K562 (cell line): Measurements from ENCODE around the gene CSMD2. TPM values are rescaled to one million over a fixed set of nuclear protein-coding genes. Genes with fewer than 3 reads are reported as not detected.

Experiments
- ATAC-seq: fragments of 200-7000 bp; cut with Tn5 transposase; 3 replicates; pipeline ENCODE4 v1.9.1; 2020; ENCODE audit warnings: moderate library complexity
- BruUV-seq: library from RNA; stranded (reverse); fragments of 400-500 nt; replicated peaks from 2 replicates; lab custom pipeline; 2021; lab: Mats Ljungman, UMichigan
- CTCF ChIA-PET: fragments of 300-600 bp; formaldehyde crosslinking; extraction: SDS; loops from one replicate; lab custom pipeline; 2021; ENCODE audit warnings: low intra/inter-chr PET ratio; lab: Yijun Ruan, JAX
- POLR2A ChIA-PET: fragments of 300-600, 350-650 bp; sonication (Branson Sonifier 250); formaldehyde crosslinking; extraction: SDS; loops from one replicate; lab custom pipeline; 2021; ENCODE audit warnings: antibody characterized with exemption, inconsistent platforms; lab: Yijun Ruan, JAX
- DNase-seq, 4 experiments: peaks; one replicate each; pipeline versions ENCODE4 v3.0.0 to v3.0.0-alpha.2; 2011 to 2018; ENCODE audit warnings: low spot score in 3 of 4, mixed read lengths in 3 of 4; ENCODE audit errors: extremely low read depth in 1 of 4
- FAIRE-seq: peaks from 2 replicates; lab custom pipeline; 2011; peaks lifted over from hg19 to GRCh38; lab: Jason Lieb, UNC
- H2AFZ ChIP-seq: 2 replicates; pipeline ENCODE4 v1.6.0; 2011; ENCODE audit warnings: low read depth, low read length, control low read depth, inconsistent platforms
- H3K27ac ChIP-seq: fragments of 200-600 bp; 3 replicates; pipeline ENCODE4 v1.8.0; 2011; ENCODE audit warnings: low read depth, mild to moderate bottlenecking, control low read depth, inconsistent platforms, low read length, moderate library complexity, mixed read lengths; ENCODE audit errors: extremely low read depth
- H3K27me3 ChIP-seq, 2 experiments: fragments of 300-600 bp in 1 of 2; 2 replicates in 1 of 2; 3 replicates in 1 of 2; pipeline versions ENCODE4 v1.6.0 to v1.8.0; 2011; ENCODE audit warnings: inconsistent platforms in 2 of 2, low read length in 2 of 2, mild to moderate bottlenecking in 1 of 2, mixed read lengths in 1 of 2, moderate library complexity in 1 of 2; ENCODE audit not compliant: control insufficient read depth in 2 of 2, insufficient read depth in 2 of 2
- H3K36me3 ChIP-seq: fragments of 300-600 bp; 3 replicates; pipeline ENCODE4 v1.8.0; 2011; ENCODE audit warnings: mild to moderate bottlenecking, low read length, inconsistent platforms; ENCODE audit not compliant: control insufficient read depth, insufficient read depth
- H3K4me1 ChIP-seq, 2 experiments: fragments of 200-600 bp in 1 of 2; replicated peaks in 1 of 2; 2 replicates in 1 of 2; 3 replicates in 1 of 2; pipeline versions ENCODE4 v1.5.1 to v1.8.0; 2011; ENCODE audit warnings: inconsistent platforms in 2 of 2, low read length in 2 of 2, mild to moderate bottlenecking in 1 of 2, mixed read lengths in 1 of 2, moderate library complexity in 1 of 2; ENCODE audit not compliant: control insufficient read depth in 2 of 2, insufficient read depth in 2 of 2
- H3K4me2 ChIP-seq: 2 replicates; pipeline ENCODE4 v1.6.1; 2011; ENCODE audit warnings: low read length, control low read depth, inconsistent platforms, mixed read lengths; ENCODE audit not compliant: insufficient read depth
- H3K4me3 ChIP-seq: fragments of 200-600 bp; sonication (generic), shearing (Covaris generic); 2 replicates; pipeline ENCODE4 v1.5.1; 2016; ENCODE audit warnings: control low read depth, inconsistent platforms
- H3K79me2 ChIP-seq: fragments of 200-600 bp; 3 replicates; pipeline ENCODE4 v1.8.0; 2011; ENCODE audit warnings: low read length, inconsistent platforms; ENCODE audit not compliant: control insufficient read depth, insufficient read depth
- H3K9ac ChIP-seq, 2 experiments: 2 replicates each; pipeline versions ENCODE4 v1.6.0 to v1.6.1; 2011; ENCODE audit warnings: low read depth in 2 of 2, low read length in 2 of 2, control low read depth in 1 of 2, inconsistent platforms in 1 of 2, mild to moderate bottlenecking in 1 of 2, mixed read lengths in 1 of 2; ENCODE audit not compliant: insufficient read depth in 1 of 2
- H3K9me1 ChIP-seq: one replicate; pipeline ENCODE4 v1.6.0; 2011; ENCODE audit warnings: inconsistent platforms, mild to moderate bottlenecking, low read length, moderate library complexity; ENCODE audit not compliant: control insufficient read depth, insufficient read depth
- H3K9me3 ChIP-seq: replicated peaks from 2 replicates; pipeline ENCODE4 v1.5.1; 2011; ENCODE audit warnings: low read depth, low read length, inconsistent platforms; ENCODE audit not compliant: control insufficient read depth, insufficient read depth
- H4K20me1 ChIP-seq: replicated peaks from 2 replicates; pipeline ENCODE4 v1.6.1; 2011; ENCODE audit warnings: low read length, inconsistent platforms, mixed read lengths; ENCODE audit not compliant: control insufficient read depth, insufficient read depth
- ARID3B ChIP-seq: fragments of 250-450 bp; sonication (Bioruptor Pico); IDR thresholded peaks from 2 replicates; pipeline ENCODE4 v1.4.0; 2020; ENCODE audit warnings: borderline replicate concordance
- BMI1 ChIP-seq: fragments of 150-350 bp; IDR thresholded peaks from 2 replicates; pipeline ENCODE4 v1.6.1; 2014; ENCODE audit warnings: low read length
- ID3 ChIP-seq, 2 experiments: fragments of 250-450 bp in 1 of 2; fragments of 450-650 bp in 1 of 2; sonication (Bioruptor Pico) in 1 of 2; IDR thresholded peaks; 2 replicates each; pipeline versions ENCODE4 v1.6.1 to v1.8.0; 2016 to 2021; ENCODE audit warnings: mild to moderate bottlenecking in 2 of 2, moderate library complexity in 2 of 2, missing compliant biosample characterization in 1 of 2, missing genetic modification characterization in 1 of 2
- KLF13 ChIP-seq: fragments of 450-650 bp; IDR thresholded peaks from 2 replicates; pipeline ENCODE4 v1.6.1; 2016; ENCODE audit warnings: missing genetic modification characterization, low read depth, mild to moderate bottlenecking, missing compliant biosample characterization, moderate library complexity, borderline replicate concordance
- MTA3 ChIP-seq: fragments of 450-650 bp; formaldehyde crosslinking; IDR thresholded peaks from 2 replicates; pipeline ENCODE4 v1.6.1; 2017; ENCODE audit warnings: mild to moderate bottlenecking, borderline replicate concordance
- NFIX ChIP-seq: fragments of 250-450 bp; sonication (Bioruptor Pico); IDR thresholded peaks from 2 replicates; pipeline ENCODE4 v1.4.0; 2020; ENCODE audit warnings: low read depth, mild to moderate bottlenecking, moderate library complexity
- NR3C1 ChIP-seq: sonication (generic); formaldehyde crosslinking; IDR thresholded peaks from 2 replicates; pipeline ENCODE4 v1.8.1; 2022; ENCODE audit warnings: missing genetic modification reagents
- PCBP2 ChIP-seq: fragments of 200-400 bp; formaldehyde crosslinking; IDR thresholded peaks from 2 replicates; pipeline ENCODE4 v1.6.1; 2018; ENCODE audit warnings: low read length, low read depth, mild to moderate bottlenecking, moderate library complexity; ENCODE audit not compliant: poor library complexity, severe bottlenecking
- SMAD1 ChIP-seq: fragments of 150-350 bp; IDR thresholded peaks from 2 replicates; pipeline ENCODE4 v1.6.1; 2014; ENCODE audit warnings: low read length, low read depth; ENCODE audit not compliant: partially characterized antibody
- SMAD3 ChIP-seq: fragments of 450-650 bp; formaldehyde crosslinking; conservative IDR thresholded peaks from 2 replicates; pipeline ENCODE4 v1.4.0; 2020; ENCODE audit warnings: mild to moderate bottlenecking
- TEAD2 ChIP-seq: fragments of 450-650 bp; IDR thresholded peaks from 2 replicates; pipeline ENCODE4 v1.6.1; 2016; ENCODE audit warnings: missing genetic modification characterization, control low read depth, missing compliant biosample characterization
- ZNF449 ChIP-seq: fragments of 250-450 bp; sonication (Bioruptor Pico); IDR thresholded peaks from 2 replicates; pipeline ENCODE4 v1.8.0; 2022; ENCODE audit warnings: moderate library complexity, mild to moderate bottlenecking, inconsistent platforms
- ZSCAN32 ChIP-seq: fragments of 450-650 bp; formaldehyde crosslinking; IDR thresholded peaks from 2 replicates; pipeline ENCODE4 v1.4.0; 2020; ENCODE audit warnings: mild to moderate bottlenecking, moderate library complexity
- WGBS: fragments of 100-300 bp; shearing (Covaris generic); methylation state at CpG from one replicate; pipeline ENCODE4 v1.1.6; 2016; ENCODE audit warnings: low coverage, mixed read lengths; ENCODE audit not compliant: insufficient coverage; ENCODE audit errors: missing lambda C conversion rate; 5-methylcytosine and 5-hydroxymethylcytosine counted together
- in situ Hi-C: fragments of 300-500 bp; cut with MboI; formaldehyde crosslinking; loops from 4 replicates; pipeline ENCODE4 v1.15.0; 2018; ENCODE audit warnings: inconsistent platforms, mixed read lengths
- intact Hi-C: fragments of 100-400 bp; cut with micrococcal nuclease; formaldehyde crosslinking; loops from 2 replicates; pipeline ENCODE4 v1.14.2; 2022
- polyA plus RNA-seq, 8 experiments: library from polyadenylated mRNA; depleted of rRNA in 4 of 8; stranded (reverse) in 5 of 8; unstranded in 3 of 8; fragments of >200 nt; fragmentation: Nextera tagmentation in 2 of 8; fragmentation: Illumina TruSeq in 1 of 8; extraction: Ambion mirVana in 2 of 8; extraction: Trizol in 1 of 8; gene quantifications; 2 replicates each; pipeline versions ENCODE4 v1.2.1 to v1.2.3, GENCODE V29; 2011 to 2014; ENCODE audit warnings: inconsistent platforms in 1 of 8, missing spikeins in 1 of 8
- total RNA-seq, 7 experiments: library from RNA; depleted of rRNA in 6 of 7; stranded (reverse); fragments of >200 nt in 6 of 7; fragmentation: Illumina TruSeq in 2 of 7; extraction: Trizol in 2 of 7; gene quantifications; 2 replicates each; pipeline versions ENCODE4 v1.2.1 to v1.2.3, GENCODE V29; 2011 to 2021; ENCODE audit warnings: low replicate concordance in 1 of 7
- TF ChIP-seq, protein P1 (sequence below), 3 experiments: fragments of 200-800 bp in 1 of 3; sonication (Bioruptor generic) in 1 of 3; sonication (generic) in 1 of 3; formaldehyde crosslinking in 1 of 3; IDR thresholded peaks; 2 replicates each; pipeline versions ENCODE4 v1.6.1 to v1.8.0; 2016 to 2022; ENCODE audit warnings: mild to moderate bottlenecking in 2 of 3, missing compliant biosample characterization in 2 of 3, missing genetic modification characterization in 2 of 3, missing genetic modification reagents in 1 of 3
- TF ChIP-seq, protein P2 (sequence below): fragments of 250-450 bp; sonication (Bioruptor Pico); IDR thresholded peaks from 2 replicates; pipeline ENCODE4 v1.9.0; 2021; ENCODE audit warnings: mild to moderate bottlenecking, inconsistent platforms

Gene CSMD2
- total and polyA plus RNA-seq, 9 of the 15 experiments (the other 6 are each of a cell fraction or from before 2014, with no cell fraction given), result not detected

- in situ Hi-C loops, result no loop called here
- H3K4me2 ChIP-seq, result no peak overlapping the region
- FAIRE-seq (no peak), DNase-seq (no peak), ATAC-seq (no peak)
- H3K4me3 ChIP-seq, result no peak overlapping the region
- ChIA-PET POLR2A (no interaction called here), CTCF (no interaction called here)
- no peaks in the 10 kb centered on the region for H3K36me3 ChIP-seq
- no TSS peak for BruUV-seq
- intact Hi-C loops, result no loop called here
- H3K9me3 ChIP-seq, result no peaks in the 10 kb centered on the region
- H3K27me3 ChIP-seq, result no peaks in the 10 kb centered on the region
- no peaks in the 10 kb centered on the region for H3K9me1 ChIP-seq
- no peaks in the 10 kb centered on the region for H4K20me1 ChIP-seq
- no peak overlapping the region for H3K9ac ChIP-seq
- 0% methylated on average over 1 of the region's 1 CpG for WGBS
- H3K27ac ChIP-seq, result no peak overlapping the region
- H3K4me1 ChIP-seq, result no peaks in the 10 kb centered on the region
- no peaks in the 10 kb centered on the region for H3K79me2 ChIP-seq
- no peak overlapping the region for H2AFZ ChIP-seq
- TF ChIP-seq, protein P1, sequence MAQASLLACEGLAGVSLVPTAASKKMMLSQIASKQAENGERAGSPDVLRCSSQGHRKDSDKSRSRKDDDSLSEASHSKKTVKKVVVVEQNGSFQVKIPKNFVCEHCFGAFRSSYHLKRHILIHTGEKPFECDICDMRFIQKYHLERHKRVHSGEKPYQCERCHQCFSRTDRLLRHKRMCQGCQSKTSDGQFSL (CRISPR knock-in tag; IDR thresholded peaks at IDR 0.05), result no peak
- TF ChIP-seq, protein P1 (tag; IDR thresholded peaks at IDR 0.05), result no peak
- TF ChIP-seq SMAD3, result no peak
- TF ChIP-seq PCBP2, result no peak
- TF ChIP-seq, protein P2, sequence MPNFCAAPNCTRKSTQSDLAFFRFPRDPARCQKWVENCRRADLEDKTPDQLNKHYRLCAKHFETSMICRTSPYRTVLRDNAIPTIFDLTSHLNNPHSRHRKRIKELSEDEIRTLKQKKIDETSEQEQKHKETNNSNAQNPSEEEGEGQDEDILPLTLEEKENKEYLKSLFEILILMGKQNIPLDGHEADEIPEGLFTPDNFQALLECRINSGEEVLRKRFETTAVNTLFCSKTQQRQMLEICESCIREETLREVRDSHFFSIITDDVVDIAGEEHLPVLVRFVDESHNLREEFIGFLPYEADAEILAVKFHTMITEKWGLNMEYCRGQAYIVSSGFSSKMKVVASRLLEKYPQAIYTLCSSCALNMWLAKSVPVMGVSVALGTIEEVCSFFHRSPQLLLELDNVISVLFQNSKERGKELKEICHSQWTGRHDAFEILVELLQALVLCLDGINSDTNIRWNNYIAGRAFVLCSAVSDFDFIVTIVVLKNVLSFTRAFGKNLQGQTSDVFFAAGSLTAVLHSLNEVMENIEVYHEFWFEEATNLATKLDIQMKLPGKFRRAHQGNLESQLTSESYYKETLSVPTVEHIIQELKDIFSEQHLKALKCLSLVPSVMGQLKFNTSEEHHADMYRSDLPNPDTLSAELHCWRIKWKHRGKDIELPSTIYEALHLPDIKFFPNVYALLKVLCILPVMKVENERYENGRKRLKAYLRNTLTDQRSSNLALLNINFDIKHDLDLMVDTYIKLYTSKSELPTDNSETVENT (CRISPR knock-in tag), result no peak
- TF ChIP-seq NFIX (CRISPR knock-in tag), result no peak
- no peak for TF ChIP-seq KLF13 (tag)
- no peak for TF ChIP-seq ID3 (CRISPR knock-in tag; IDR thresholded peaks at IDR 0.05)
- no peak for TF ChIP-seq ID3 (tag; IDR thresholded peaks at IDR 0.05)
- TF ChIP-seq SMAD1, result no peak
- no peak for TF ChIP-seq NR3C1
- TF ChIP-seq BMI1, result no peak
- no peak for TF ChIP-seq TEAD2 (tag)
- TF ChIP-seq ZSCAN32 (CRISPR knock-in tag), result no peak
- no peak for TF ChIP-seq MTA3
- no peak for TF ChIP-seq ZNF449 (CRISPR knock-in tag)
- TF ChIP-seq ARID3B (CRISPR knock-in tag), result no peak
Measured at GRCh38 chr1:33853431-33853830, 311.6 kb downstream of the CSMD2 start.
